ENCODE data around the gene KIAA2012. TPM values are rescaled to one million over a fixed set of nuclear protein-coding genes. Genes with fewer than 3 reads are reported as not detected.

KIAA2012 gene
- total and polyA plus RNA-seq, 2 of the 4 experiments (the other 2 are of a cell fraction) = under 0.01 to 0.09 TPM

- no peak overlapping the region for H2BK5ac ChIP-seq (ENCODE audit: low read depth, low read length, poor library complexity, severe bottlenecking)
These were observed 112.1 kb downstream of the KIAA2012 start for GRCh38 chr2:202185156-202185555.

More at GRCh38 chr2:202185156-202185555, 112.1 kb downstream of the KIAA2012 start:
- no peaks in the 10 kb centered on the region for H3K27me3 ChIP-seq (ENCODE audit: control insufficient read depth, insufficient read depth, low read length)
- H2BK120ac ChIP-seq (ENCODE audit: low read depth, low read length) = peak overlapping the region; percentile 83
- H3K4me2 ChIP-seq (ENCODE audit: low read depth, low read length) = no peak overlapping the region
- peak overlapping the region in 1 of 2 experiments; percentile 15; a peak in 1 of 4 replicates for H4K8ac ChIP-seq (ENCODE audit: low read depth in 2 of 2, low read length in 2 of 2)
- H4K5ac ChIP-seq (ENCODE audit: low read depth, low read length) = peak overlapping the region; percentile 89
- H3K23ac ChIP-seq (ENCODE audit: low read depth, low read length) = peak overlapping the region; percentile 78; the same call in 1 of the 2 replicates
- no peak overlapping the region for H3K9ac ChIP-seq (ENCODE audit: low read depth, low read length)
- H3K9me1 ChIP-seq (ENCODE audit: insufficient read depth, low read length) = peaks cover 14% of the 10 kb centered on the region
- BruUV-seq (replicated peaks) = no TSS peak
- H2BK15ac ChIP-seq (ENCODE audit: low read depth, low read length) = peak overlapping the region; percentile 95; the same call in 2 of the 3 replicates
- H3K18ac ChIP-seq (ENCODE audit: low read depth, low read length) = peak overlapping the region; percentile 77
- CTCF ChIA-PET = no interaction called here
- H2AFZ ChIP-seq (replicated peaks; ENCODE audit: low read length, poor library complexity) = no peak overlapping the region
- no peaks in the 10 kb centered on the region for H3K36me3 ChIP-seq (ENCODE audit: control insufficient read depth, insufficient read depth, low read length)
- H3K4me3 ChIP-seq (ENCODE audit: insufficient read depth, low read depth, low read length) = no peak overlapping the region
- peak overlapping the region; percentile 91 for H2AK5ac ChIP-seq (ENCODE audit: low read depth, low read length)
- no peak for DNase-seq
- POLR2A ChIA-PET (ENCODE audit: unreplicated experiment) = no interaction called here
- dilution Hi-C loops (cut with HindIII; ENCODE audit: low sequenced_read_pairs, unreplicated experiment) (no loop called here), intact Hi-C loops (cut with micrococcal nuclease) (no loop called here), in situ Hi-C loops (cut with MboI; ENCODE audit: low sequenced_read_pairs) (no loop called here)
- peak overlapping the region; percentile 97 for H2BK20ac ChIP-seq (ENCODE audit: low read depth, low read length)
- TF ChIP-seq CEBPB (IDR thresholded peaks at IDR 0.05; ENCODE audit: low read depth, low read length) = no peak
- TF ChIP-seq CTCF (conservative IDR thresholded peaks at IDR 0.05; ENCODE audit: low read depth, low read length) = no peak
- no peak for TF ChIP-seq RAD21 (IDR thresholded peaks at IDR 0.05; ENCODE audit: low read length)
- TF ChIP-seq POLR2A (IDR thresholded peaks at IDR 0.05; ENCODE audit: low read depth, low read length) = no peak
- TF ChIP-seq FOS (IDR thresholded peaks at IDR 0.05; ENCODE audit: low read depth, low read length) = no peak
- TF ChIP-seq USF2 (IDR thresholded peaks at IDR 0.05; ENCODE audit: low read depth, low read length) = no peak
- no peak for TF ChIP-seq RCOR1 (IDR thresholded peaks at IDR 0.05; ENCODE audit: insufficient replicate concordance, low read length)
- TF ChIP-seq ELK1 (IDR thresholded peaks at IDR 0.05; ENCODE audit: borderline replicate concordance, low read depth, low read length) = no peak
- TF ChIP-seq MXI1 (IDR thresholded peaks at IDR 0.05; ENCODE audit: borderline replicate concordance, low read depth, low read length) = no peak
- no peak for TF ChIP-seq NFE2L2 (IDR thresholded peaks at IDR 0.05; ENCODE audit: low read depth, low read length)
- TF ChIP-seq RFX5 (IDR thresholded peaks at IDR 0.05; ENCODE audit: low read depth, low read length) = no peak
- no peak for TF ChIP-seq BHLHE40 (IDR thresholded peaks at IDR 0.05; ENCODE audit: low read depth, low read length)
- H3K27ac ChIP-seq (ENCODE audit: insufficient read depth, low read length) = no peak overlapping the region
- ATAC-seq (ENCODE audit: low read depth) = no peak; the same call in 1 of the 2 replicates
- peak overlapping the region; percentile 81 for H3K4ac ChIP-seq (ENCODE audit: low read depth, low read length)
- no peaks in the 10 kb centered on the region; a peak in 1 of 4 replicates for H3K79me1 ChIP-seq (ENCODE audit: low read depth in 1 of 2, low read length in 2 of 2)
- H4K91ac ChIP-seq (ENCODE audit: insufficient read depth, low read depth, low read length) = peak overlapping the region; percentile 75
- no peak overlapping the region for H3K56ac ChIP-seq (ENCODE audit: extremely low read depth, insufficient read depth, low read length)
- peaks cover 10% of the 10 kb centered on the region for H3K4me1 ChIP-seq (ENCODE audit: control insufficient read depth, insufficient read depth, low read length)
- no peaks in the 10 kb centered on the region for H3K9me3 ChIP-seq (ENCODE audit: control insufficient read depth, insufficient read depth, low read length)
- H3K14ac ChIP-seq (replicated peaks; ENCODE audit: low read depth, low read length) = peak overlapping the region; percentile 82
- peak overlapping the region; percentile 39 for H2AK9ac ChIP-seq (replicated peaks; ENCODE audit: low read depth, low read length, poor library complexity)
- WGBS, 2 experiments (ENCODE audit: extremely low coverage in 2 of 2, insufficient read length in 1 of 2) = no CpG with 5 or more reads among the region's 6 CpGs
- H4K20me1 ChIP-seq (ENCODE audit: insufficient read depth, low read length) = no peaks in the 10 kb centered on the region

Data from IMR-90 (cell line).